Spleen (tissue), 11 donors: ENCODE data around the gene POLG. TPM values are rescaled to one million over a fixed set of nuclear protein-coding genes. Genes with fewer than 3 reads are reported as not detected.
A peak's percentile ranks its signal among the peaks of the same experiment; 100 is the strongest.

ENCODE experiments used
- DNase-seq: peaks from one replicate; pipeline ENCODE4 v3.0.0-alpha.2; 2020
- H3K27ac ChIP-seq, 8 donors: fragments of 200-600 bp; sonication (generic) in 7 of 8; 1 replicate in 4 of 8; 2 replicates in 4 of 8; pipeline versions ENCODE4 v1.5.0 to v1.8.0; 2016 to 2021; ENCODE audit warnings: inconsistent platforms in 4 of 8, mild to moderate bottlenecking in 4 of 8, moderate library complexity in 1 of 8
- H3K27me3 ChIP-seq, 7 donors: fragments of 200-600 bp; sonication (generic) in 6 of 7; replicated peaks in 1 of 7; 1 replicate in 4 of 7; 2 replicates in 3 of 7; pipeline versions ENCODE4 v1.5.0 to v1.8.0; 2016 to 2021; ENCODE audit warnings: inconsistent platforms in 3 of 7, mild to moderate bottlenecking in 1 of 7
- H3K36me3 ChIP-seq, 6 donors: fragments of 200-600 bp; sonication (generic) in 5 of 6; 1 replicate in 4 of 6; 2 replicates in 2 of 6; pipeline versions ENCODE4 v1.5.0 to v1.8.0; 2016 to 2021; ENCODE audit warnings: inconsistent platforms in 2 of 6
- H3K4me1 ChIP-seq, 6 donors: fragments of 200-600 bp; sonication (generic) in 5 of 6; 1 replicate in 3 of 6; 2 replicates in 3 of 6; pipeline versions ENCODE4 v1.5.0 to v1.8.0; 2016 to 2021; ENCODE audit warnings: inconsistent platforms in 3 of 6
- H3K4me3 ChIP-seq, 8 donors: fragments of 200-600 bp; sonication (generic) in 7 of 8; 1 replicate in 4 of 8; 2 replicates in 4 of 8; pipeline versions ENCODE4 v1.5.0 to v1.8.0; 2016 to 2021; ENCODE audit warnings: inconsistent platforms in 4 of 8, mild to moderate bottlenecking in 4 of 8, moderate library complexity in 2 of 8
- H3K9me3 ChIP-seq, 8 donors: fragments of 200-600 bp; sonication (generic) in 7 of 8; 1 replicate in 4 of 8; 2 replicates in 4 of 8; pipeline versions ENCODE4 v1.5.0 to v1.8.0; 2016 to 2021; ENCODE audit warnings: inconsistent platforms in 4 of 8
- CTCF ChIP-seq, 11 experiments: fragments of 200-600 bp in 7 of 11; fragments of 450-650 bp in 4 of 11; sonication (generic) in 4 of 11; IDR thresholded peaks in 8 of 11; conservative IDR thresholded peaks in 3 of 11; 1 replicate in 7 of 11; 2 replicates in 4 of 11; pipeline versions ENCODE4 v1.4.0 to v1.8.0; 2016 to 2021; ENCODE audit warnings: antibody characterized with exemption in 11 of 11, inconsistent platforms in 4 of 11, mild to moderate bottlenecking in 1 of 11
- POLR2A ChIP-seq, 3 donors: fragments of 450-650 bp; IDR thresholded peaks; one replicate each; pipeline ENCODE4 v1.5.1; 2017; ENCODE audit warnings: antibody characterized with exemption in 3 of 3, mild to moderate bottlenecking in 1 of 3
- POLR2AphosphoS5 ChIP-seq, 3 donors: sonication (generic); formaldehyde crosslinking; IDR thresholded peaks; one replicate each; pipeline ENCODE4 v1.5.1; 2017; ENCODE audit warnings: antibody characterized with exemption in 3 of 3
- WGBS, 5 donors: extraction: QIAGEN DNeasy Blood & Tissue Kit in 3 of 5; methylation state at CpG; one replicate each; pipeline versions ENCODE4 v1.1.5 to v1.1.7; 2013 to 2018; 5-methylcytosine and 5-hydroxymethylcytosine counted together
- intact Hi-C: fragments of 100-400 bp; cut with DNase I; formaldehyde crosslinking; loops from one replicate; pipeline ENCODE4 v1.15.0; 2023; ENCODE audit warnings: low total_unique reads
- polyA plus RNA-seq, 3 donors: library from polyadenylated mRNA; stranded (reverse); fragments of 200-250 nt; gene quantifications; one replicate each; pipeline ENCODE4 v1.2.1, GENCODE V29; 2013
- total RNA-seq, 7 donors: library from RNA; depleted of rRNA in 3 of 7; stranded (reverse); fragments of >200 nt in 3 of 7; fragmentation: NEBNext Ultra II Directional in 4 of 7; extraction: Animal tissue kit (Norgen Biotek cat#: 25700) in 4 of 7; gene quantifications; one replicate each; pipeline versions ENCODE4 v1.1.0 to v1.2.1, GENCODE V29; 2016 to 2021
- donor health status: healthy with polysubstance abuse.
- donor health status: DM: no; HTN: no; CAD: no; lungs with moderate emphysema.
- donor health status: DM: no; HTN: no; CAD: no.
- donor health status: Bipolar disorder and iron deficiency.
- donor health status: healthy.
- donor health status: DM: no; HTN: no; CAD: no.
- donor health status: DM: yes; HTN: yes; CAD: no.

POLG gene
- total and polyA plus RNA-seq, 10 donors: 38.3 to 105 (median 68.3) TPM

- H3K36me3 ChIP-seq: peaks cover 26 to 100% (median 98%) of the 10 kb centered on the region in 6 donors
- intact Hi-C loops: no loop called here
- no peak for DNase-seq
- H3K4me3 ChIP-seq: no peak overlapping the region
- H3K27me3 ChIP-seq: no peaks in the 10 kb centered on the region
- TF ChIP-seq CTCF (IDR thresholded peaks at IDR 0.05 in 8 of 11, conservative IDR thresholded peaks at IDR 0.05 in 3 of 11): no peak
- TF ChIP-seq POLR2A (IDR thresholded peaks at IDR 0.05): no peak
- TF ChIP-seq POLR2AphosphoS5 (IDR thresholded peaks at IDR 0.05): peak in 1 of 3 donors; percentile 36
- 77 to 94% (median 82%) methylated on average over 16 to 17 of the region's 17 CpGs for WGBS, 5 donors
- H3K4me1 ChIP-seq: peaks cover 0 to 6% (median 0%) of the 10 kb centered on the region in 6 donors
- H3K9me3 ChIP-seq: no peaks in the 10 kb centered on the region
- H3K27ac ChIP-seq: no peak overlapping the region
These were observed 12.9 kb downstream of the POLG start for GRCh38 chr15:89321521-89322410.

GRCh38 chr15:89320200-89320599 is 14.4 kb downstream of the POLG start:
- no peaks in the 10 kb centered on the region for H3K4me1 ChIP-seq
- H3K9me3 ChIP-seq: no peaks in the 10 kb centered on the region
- H3K27ac ChIP-seq: no peak overlapping the region
- no peak overlapping the region for H3K4me3 ChIP-seq
- 92 to 95% (median 94%) methylated on average over 2 of the region's 2 CpGs for WGBS, 5 donors
- H3K36me3 ChIP-seq: peaks cover 18 to 100% (median 98%) of the 10 kb centered on the region in 6 donors
- intact Hi-C loops: no loop called here
- no peak for TF ChIP-seq POLR2AphosphoS5 (IDR thresholded peaks at IDR 0.05)
- no peak for TF ChIP-seq POLR2A (IDR thresholded peaks at IDR 0.05)
- TF ChIP-seq CTCF (IDR thresholded peaks at IDR 0.05 in 8 of 11, conservative IDR thresholded peaks at IDR 0.05 in 3 of 11): no peak
- H3K27me3 ChIP-seq: no peaks in the 10 kb centered on the region
- DNase-seq: no peak

- WGBS, 5 donors: 91 to 100% (median 94%) methylated on average over 9 of the region's 9 CpGs
- Histone ChIP-seq H3K27ac (no peak overlapping the region), H3K4me1 (no peaks in the 10 kb centered on the region), H3K27me3 (no peaks in the 10 kb centered on the region), H3K9me3 (no peaks in the 10 kb centered on the region), H3K36me3 (peaks cover 18 to 100% (median 99%) of the 10 kb centered on the region in 6 donors), H3K4me3 (no peak overlapping the region)
- TF ChIP-seq POLR2AphosphoS5 (IDR thresholded peaks at IDR 0.05) (no peak), CTCF (IDR thresholded peaks at IDR 0.05 in 8 of 11, conservative IDR thresholded peaks at IDR 0.05 in 3 of 11) (no peak), POLR2A (IDR thresholded peaks at IDR 0.05) (no peak)
- intact Hi-C loops: no loop called here
- DNase-seq: no peak
These were observed 14.9 kb downstream of the POLG start for GRCh38 chr15:89319678-89320077.

- 39 to 68% (median 42%) methylated on average over 4 of the region's 4 CpGs for WGBS, 5 donors
These were observed 17.4 kb downstream of the POLG start for GRCh38 chr15:89317186-89317720.

More at GRCh38 chr15:89317186-89317720, 17.4 kb downstream of the POLG start:
- Histone ChIP-seq H3K9me3 (no peaks in the 10 kb centered on the region), H3K27ac (no peak overlapping the region), H3K36me3 (peaks cover 7 to 98% (median 75%) of the 10 kb centered on the region in 6 donors), H3K4me3 (no peak overlapping the region), H3K27me3 (no peaks in the 10 kb centered on the region), H3K4me1 (no peaks in the 10 kb centered on the region)
- intact Hi-C loops: no loop called here
- no peak for DNase-seq
- no peak for TF ChIP-seq CTCF (IDR thresholded peaks at IDR 0.05 in 8 of 11, conservative IDR thresholded peaks at IDR 0.05 in 3 of 11)
- TF ChIP-seq POLR2A (IDR thresholded peaks at IDR 0.05): no peak
